ENCODE data around the gene NANOS1. TPM values are rescaled to one million over a fixed set of nuclear protein-coding genes. Genes with fewer than 3 reads are reported as not detected.
"Not testable (repeated sequence)": the region's sequence is repeated elsewhere in the genome, so short reads cannot be mapped to it uniquely, and the experiment has no call there.

Gene NANOS1
- total RNA-seq, 1 experiment from 2014 or later: 0.39 TPM

- DNase-seq (ENCODE audit: low read depth): peak; percentile 95
Observed at GRCh38 chr10:119006451-119007210, 22.9 kb upstream of the NANOS1 start.

DNA sequence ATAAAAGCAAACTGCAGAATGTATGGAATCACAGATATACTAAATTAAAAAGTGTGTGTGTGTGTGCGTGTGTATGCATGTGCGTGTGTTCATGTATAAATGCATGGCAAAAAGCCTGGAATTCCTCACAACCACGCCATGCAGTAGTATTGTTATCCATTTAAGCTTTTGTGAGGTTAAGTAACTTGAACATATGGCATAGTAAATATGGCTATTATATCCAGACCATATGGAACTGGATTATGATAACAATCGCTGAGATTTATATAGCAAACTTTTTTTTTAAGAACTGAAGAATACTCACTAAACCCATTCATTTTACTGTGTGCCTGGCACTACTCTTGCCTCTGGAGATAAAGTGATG lies 22.3 kb upstream of the NANOS1 start:
- DNase-seq (ENCODE audit: low read depth): no peak

DNA sequence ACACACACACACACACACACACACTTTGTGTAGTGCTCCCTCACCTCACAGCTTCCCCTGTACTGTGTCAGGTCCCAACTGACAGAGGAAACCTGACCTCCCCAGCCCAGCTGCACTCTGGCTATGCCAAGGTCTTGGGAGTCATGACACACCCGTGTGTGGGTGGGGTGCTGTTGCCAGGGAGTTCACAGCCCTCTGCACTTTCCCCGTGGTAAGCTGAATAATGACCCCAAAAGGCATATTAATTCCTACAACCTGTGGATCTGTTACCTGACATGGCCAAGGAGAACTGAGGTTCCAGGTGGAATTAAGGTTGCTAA lies 8.9 kb upstream of the NANOS1 start:
- no peak for DNase-seq (ENCODE audit: low read depth)

- peak; percentile 87 for DNase-seq (ENCODE audit: low read depth)
Observed at GRCh38 chr10:119022846-119023552, 6.5 kb upstream of the NANOS1 start.

- no peak for DNase-seq (ENCODE audit: low read depth)
Observed at GRCh38 chr10:119023553-119023868, 6.0 kb upstream of the NANOS1 start.

GRCh38 chr10:119024882-119025281 lies 4.6 kb upstream of the NANOS1 start:
- no peak for DNase-seq (ENCODE audit: low read depth)

DNA sequence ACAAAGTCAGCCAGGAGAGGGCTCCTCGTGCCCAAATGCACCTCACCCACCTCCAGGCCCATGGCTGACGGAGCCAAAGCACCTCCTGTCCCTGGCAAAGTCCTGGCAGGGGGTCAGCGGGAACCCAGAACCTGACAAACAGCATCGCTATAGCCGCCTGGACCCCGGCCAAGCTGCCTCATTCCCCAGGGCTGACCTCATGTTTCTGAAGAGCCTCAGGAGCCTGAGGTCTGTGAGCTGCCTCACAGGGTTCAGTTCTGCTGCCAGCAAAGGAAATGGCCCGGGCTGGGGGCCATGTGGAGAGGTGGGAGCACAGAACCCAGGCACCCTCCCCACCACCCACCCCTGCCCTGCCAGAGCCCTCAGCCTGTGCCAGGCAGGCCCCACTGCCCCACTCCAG lies 4.2 kb upstream of the NANOS1 start:
- peak; percentile 38 for DNase-seq (ENCODE audit: low read depth)

- DNase-seq (ENCODE audit: low read depth): no peak
Observed at GRCh38 chr10:119025776-119026175, 3.7 kb upstream of the NANOS1 start.

- DNase-seq (ENCODE audit: low read depth): no peak
Observed at GRCh38 chr10:119026301-119027110, 3.0 kb upstream of the NANOS1 start.

- not testable (repeated sequence) for DNase-seq (ENCODE audit: low read depth)
Observed at GRCh38 chr10:119028445-119028899, 1.0 kb upstream of the NANOS1 start.

GRCh38 chr10:119028900-119029612 lies 458 bp upstream of the NANOS1 start:
- peak; percentile 75 for DNase-seq (ENCODE audit: low read depth)

DNA sequence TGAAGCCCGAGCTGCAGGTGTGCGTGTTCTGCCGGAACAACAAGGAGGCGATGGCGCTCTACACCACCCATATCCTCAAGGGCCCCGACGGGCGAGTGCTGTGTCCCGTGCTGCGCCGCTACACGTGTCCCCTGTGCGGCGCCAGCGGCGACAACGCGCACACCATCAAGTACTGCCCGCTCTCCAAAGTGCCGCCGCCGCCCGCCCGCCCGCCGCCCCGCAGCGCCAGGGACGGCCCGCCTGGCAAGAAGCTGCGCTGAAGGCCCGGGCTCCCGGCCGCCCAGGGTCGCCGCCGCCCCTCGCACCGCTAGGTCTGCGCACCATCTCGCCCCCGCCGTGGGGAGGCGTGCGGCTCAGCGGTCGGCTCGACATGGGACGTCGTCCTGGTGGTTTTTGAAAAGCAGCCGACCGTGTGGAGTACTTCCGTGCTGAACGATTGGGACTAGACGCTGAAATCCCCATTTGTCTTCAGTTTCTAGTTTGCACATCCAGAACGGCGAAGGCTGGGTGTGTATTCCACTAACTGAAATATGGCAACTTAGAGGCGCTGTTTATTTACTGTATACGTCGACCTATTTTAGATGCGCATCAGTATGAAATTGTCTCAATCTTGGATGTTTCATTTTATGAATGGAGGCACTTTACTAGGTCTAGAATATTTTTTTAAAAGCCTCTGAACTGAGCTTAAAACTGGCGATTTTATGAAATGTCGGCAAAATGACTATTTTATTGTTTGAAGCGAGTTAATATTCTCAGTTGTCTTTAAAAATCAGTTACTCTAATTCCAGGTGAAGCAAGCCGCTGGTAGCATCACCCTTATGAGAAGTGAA lies 1.1 kb downstream of the NANOS1 start:
- peak; percentile 44 for DNase-seq (ENCODE audit: low read depth)

GRCh38 chr10:119031496-119032059 lies 2.1 kb downstream of the NANOS1 start:
- no peak for DNase-seq (ENCODE audit: low read depth)

- DNase-seq (ENCODE audit: low read depth): no peak
Observed at GRCh38 chr10:119039161-119039560, 9.6 kb downstream of the NANOS1 start.

DNA sequence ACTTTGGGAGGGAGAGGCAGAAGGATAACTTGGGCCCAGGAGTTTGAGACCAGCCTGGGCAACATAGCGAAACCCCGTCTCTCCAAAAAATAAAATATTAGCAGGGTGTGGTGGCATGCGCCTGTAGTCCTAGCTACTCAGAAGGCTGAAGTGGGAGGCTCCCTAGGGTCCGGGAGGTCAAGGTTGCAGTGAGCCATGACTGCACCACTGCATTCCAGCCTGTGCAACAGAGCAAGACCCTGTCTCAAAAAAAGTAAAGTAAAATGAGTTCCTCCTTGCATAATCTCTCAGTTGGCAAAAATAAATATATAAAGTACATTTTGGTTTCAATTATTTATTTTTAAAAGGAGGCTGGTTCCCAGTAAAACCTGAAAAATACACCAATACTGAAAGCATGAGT lies 11.8 kb downstream of the NANOS1 start:
- no peak for DNase-seq (ENCODE audit: low read depth)

DNA sequence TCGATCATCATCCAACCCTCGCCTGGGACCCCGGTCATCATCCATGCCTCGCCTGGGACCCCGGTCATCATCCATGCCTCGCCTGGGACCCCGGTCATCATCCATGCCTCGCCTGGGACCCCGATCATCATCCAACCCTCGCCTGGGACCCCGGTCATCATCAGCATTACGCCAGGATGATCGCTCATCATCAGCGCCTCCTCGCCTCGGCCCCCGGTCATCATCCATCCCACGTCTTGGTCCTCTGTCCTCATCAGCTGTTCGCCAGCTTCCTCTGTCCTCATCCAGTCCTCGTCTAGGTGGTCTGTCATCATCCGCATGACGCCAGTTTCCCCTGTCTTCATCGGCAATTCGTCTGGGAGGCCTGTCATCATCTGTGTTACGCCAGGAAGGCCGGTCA lies 12.7 kb downstream of the NANOS1 start:
- no peak for DNase-seq (ENCODE audit: low read depth)

- no peak for DNase-seq (ENCODE audit: low read depth)
Observed at GRCh38 chr10:119045561-119045960, 16.0 kb downstream of the NANOS1 start.

- DNase-seq (ENCODE audit: low read depth): no peak
Observed at GRCh38 chr10:119049361-119049760, 19.8 kb downstream of the NANOS1 start.

DNA sequence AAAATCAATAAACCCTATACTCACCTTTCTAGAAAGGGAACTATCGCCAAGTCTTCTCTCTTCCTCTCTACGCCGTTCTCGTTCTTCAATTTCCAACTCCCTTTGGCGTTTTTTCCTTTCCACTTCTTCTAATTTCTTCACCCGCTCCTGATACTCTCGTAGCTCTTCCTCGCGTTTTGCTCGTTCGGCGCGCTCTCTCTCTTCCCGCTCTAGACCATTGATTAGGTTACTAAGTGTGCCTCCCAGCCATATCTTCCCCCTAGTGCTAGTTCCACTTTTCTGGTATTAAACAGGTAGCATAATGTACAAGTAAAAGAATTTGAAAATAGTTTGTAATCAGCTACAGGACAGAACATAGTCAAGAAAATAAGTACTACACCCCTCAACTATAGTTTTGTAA lies 20.3 kb downstream of the NANOS1 start:
- no peak for DNase-seq (ENCODE audit: low read depth)

- DNase-seq (ENCODE audit: low read depth): no peak
Observed at GRCh38 chr10:119051775-119052174, 22.3 kb downstream of the NANOS1 start.
